Measurements from ENCODE around the gene CBFA2T3. TPM values are rescaled to one million over a fixed set of nuclear protein-coding genes. Genes with fewer than 3 reads are reported as not detected.

The CBFA2T3 gene
- total RNA-seq, 4 donors from 2014 or later, result 0.78 to 5.0 (median 2.8) TPM

DNA sequence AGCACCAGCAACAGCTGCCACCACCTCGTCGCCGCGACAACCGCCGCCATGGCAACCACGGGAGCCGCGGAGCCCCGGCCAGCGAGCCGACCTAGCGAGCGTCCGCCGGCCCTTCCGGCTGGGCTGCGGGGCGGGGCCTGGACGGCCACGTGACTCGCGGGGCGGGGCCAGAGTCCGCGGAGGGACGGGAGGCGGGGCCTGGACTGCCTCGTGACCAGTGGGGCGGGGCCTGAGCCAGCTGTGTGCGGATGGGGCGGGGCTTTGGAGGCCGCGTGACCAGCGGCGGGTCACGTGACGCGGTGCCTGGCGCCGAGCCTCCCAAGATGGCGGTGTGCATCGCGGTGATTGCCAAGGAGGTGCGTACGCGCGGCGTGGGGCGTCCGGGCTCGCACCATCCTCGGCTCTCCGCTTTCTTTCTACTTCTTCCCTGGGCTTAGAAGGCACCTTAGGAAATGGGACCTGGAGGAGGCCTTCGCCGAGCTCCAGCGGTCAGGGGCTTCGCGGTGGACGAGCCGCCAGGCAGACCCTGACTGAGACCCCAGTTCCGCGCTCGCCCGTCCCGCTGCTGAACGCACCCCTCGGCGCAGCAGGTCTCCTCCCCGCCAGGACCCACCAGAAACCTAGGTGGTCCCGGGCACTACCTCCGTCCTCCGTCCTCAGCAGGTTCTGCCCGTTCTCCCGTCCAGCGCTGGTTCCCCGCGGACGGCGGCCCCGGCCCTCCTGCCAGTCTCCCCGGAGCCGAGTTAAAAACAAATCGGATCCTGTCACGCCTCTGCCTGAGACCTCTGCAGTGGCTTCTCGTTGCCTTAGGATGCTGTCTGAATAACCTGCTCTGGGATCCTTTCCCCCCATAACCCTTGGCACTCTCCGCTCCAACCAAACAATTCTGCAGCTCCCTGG lies 119.9 kb downstream of the CBFA2T3 start, which contains the start of the genes GALNS and TRAPPC2L:
Gene GALNS, minus strand, starts transcription at position 120 of the 900 bp plus-strand sequence. Its CDS starts 70 bp downstream, at position 50.
Gene TRAPPC2L, plus strand, starts transcription at position 300 of the 900 bp plus-strand sequence. Its CDS starts 24 bp downstream, at position 324.
- Histone ChIP-seq H3K4me3 (peak within 1 kb of the TSS; percentile 75 to 100 (median 86)), H3K36me3 (peaks cover 3 to 41% (median 22%) of the 10 kb centered on the region in 3 donors), H3K27me3 (no peaks in the 10 kb centered on the region), H3K27ac (peak within 1 kb of the TSS; percentile 64 to 92 (median 84)), H3K4me1 (peaks cover 0 to 52% (median 23%) of the 10 kb centered on the region in 4 donors), H3K9me3 (no peaks in the 10 kb centered on the region)
- WGBS, 2 donors, result 0 to 1% methylated on average over 40 to 64 of the region's 87 CpGs
- peak; percentile 100 for DNase-seq (ENCODE audit: low spot score in 2 of 2)
- peak; percentile 70 to 94 for TF ChIP-seq EP300 (IDR thresholded peaks at IDR 0.05)
- peak; percentile 54 to 83 for TF ChIP-seq POLR2A (IDR thresholded peaks at IDR 0.05)
- peak in 1 of 5 experiments; percentile 22 for TF ChIP-seq CTCF (IDR thresholded peaks at IDR 0.05)

DNA sequence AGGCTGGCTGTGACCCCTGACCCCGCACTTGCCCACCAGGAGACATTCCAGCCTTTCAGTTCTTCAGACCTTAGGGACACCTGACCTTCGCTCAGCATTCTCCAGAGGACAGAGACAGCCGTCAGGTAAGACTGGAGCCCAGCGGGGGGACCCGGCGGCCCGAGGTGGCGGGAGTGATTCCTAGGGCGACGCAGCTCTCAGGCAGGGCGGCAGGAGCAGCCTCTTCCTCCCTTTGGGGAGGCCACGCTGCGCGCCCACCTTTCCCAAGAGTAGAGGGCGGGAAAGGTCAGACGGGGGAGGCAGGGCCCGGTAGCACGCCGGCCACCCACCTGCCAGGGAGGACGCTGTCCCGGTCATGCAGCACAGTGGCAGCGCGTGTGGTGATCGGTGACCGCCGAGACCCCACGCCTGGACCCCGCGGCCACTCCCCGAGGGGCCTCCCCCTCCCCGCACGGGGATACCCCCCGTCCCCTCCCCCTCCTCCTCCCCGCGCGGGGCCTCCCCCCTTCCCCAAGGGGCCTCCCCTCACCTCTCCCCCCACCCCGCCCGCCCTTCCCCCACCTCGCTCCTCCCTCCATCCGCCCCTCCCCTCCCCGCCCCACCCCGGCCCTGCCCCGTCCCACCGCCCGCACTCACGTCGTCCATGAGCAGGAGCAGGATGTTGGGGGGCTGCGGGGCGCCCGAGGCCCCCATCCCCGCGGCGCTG lies 120.7 kb downstream of the CBFA2T3 start:
- peaks cover 0 to 52% (median 23%) of the 10 kb centered on the region in 4 donors for H3K4me1 ChIP-seq
- H3K4me3 ChIP-seq, result peak overlapping the region; percentile 58 to 100 (median 78)
- H3K36me3 ChIP-seq, result peaks cover 3 to 40% (median 16%) of the 10 kb centered on the region in 3 donors
- WGBS, 2 donors, result 0 to 17% methylated on average over 6 to 15 of the region's 53 CpGs
- peak overlapping the region; percentile 64 to 92 (median 84) for H3K27ac ChIP-seq
- TF ChIP-seq EP300 (IDR thresholded peaks at IDR 0.05) (no peak), CTCF (IDR thresholded peaks at IDR 0.05) (no peak), POLR2A (IDR thresholded peaks at IDR 0.05) (no peak)
- DNase-seq (ENCODE audit: low spot score in 2 of 2), result no peak
- H3K9me3 ChIP-seq, result no peaks in the 10 kb centered on the region
- H3K27me3 ChIP-seq, result no peaks in the 10 kb centered on the region

GRCh38 chr16:88855736-88856121 lies 121.3 kb downstream of the CBFA2T3 start:
- TF ChIP-seq POLR2A (IDR thresholded peaks at IDR 0.05) (no peak), CTCF (IDR thresholded peaks at IDR 0.05) (no peak), EP300 (IDR thresholded peaks at IDR 0.05) (no peak)
- WGBS, 2 donors, result 80 to 82% methylated on average over 13 of the region's 13 CpGs
- peak overlapping the region in 3 of 4 donors; percentile 83 to 92 (median 84) for H3K27ac ChIP-seq
- no peaks in the 10 kb centered on the region for H3K9me3 ChIP-seq
- H3K4me3 ChIP-seq, result peak overlapping the region in 1 of 4 donors; percentile 100
- H3K4me1 ChIP-seq, result peaks cover 0 to 52% (median 23%) of the 10 kb centered on the region in 4 donors
- no peaks in the 10 kb centered on the region for H3K27me3 ChIP-seq
- DNase-seq (ENCODE audit: low spot score in 2 of 2), result no peak
- H3K36me3 ChIP-seq, result peaks cover 3 to 40% (median 14%) of the 10 kb centered on the region in 3 donors

- WGBS, 2 donors, result 82% methylated on average over 8 of the region's 8 CpGs
- H3K4me1 ChIP-seq, result peaks cover 0 to 52% (median 23%) of the 10 kb centered on the region in 4 donors
- H3K27ac ChIP-seq, result peak overlapping the region in 2 of 4 donors; percentile 10 to 92
Observed at GRCh38 chr16:88855176-88855575, 121.8 kb downstream of the CBFA2T3 start.

More at GRCh38 chr16:88855176-88855575, 121.8 kb downstream of the CBFA2T3 start:
- Histone ChIP-seq H3K9me3 (no peaks in the 10 kb centered on the region), H3K27me3 (no peaks in the 10 kb centered on the region), H3K36me3 (peaks cover 3 to 40% (median 9%) of the 10 kb centered on the region in 3 donors), H3K4me3 (no peak overlapping the region)
- no peak for DNase-seq (ENCODE audit: low spot score in 2 of 2)
- TF ChIP-seq POLR2A (IDR thresholded peaks at IDR 0.05) (no peak), CTCF (IDR thresholded peaks at IDR 0.05) (no peak), EP300 (IDR thresholded peaks at IDR 0.05) (no peak)

Measured in tibial nerve (tissue), 4 donors.